H9 (cell line): ENCODE measurements around the gene KCNE1. TPM values are rescaled to one million over a fixed set of nuclear protein-coding genes. Genes with fewer than 3 reads are reported as not detected.

Experiments used
- DNase-seq: peaks from one replicate; pipeline ENCODE4 v3.0.0-alpha.2; 2017
- H2AFZ ChIP-seq: one replicate; pipeline ENCODE4 v1.6.1; 2013; ENCODE audit warnings: mild to moderate bottlenecking, low read length, control low read depth, moderate library complexity
- H2AK5ac ChIP-seq: 2 replicates; pipeline ENCODE4 v1.6.1; 2013; ENCODE audit warnings: low read length, control low read depth, mixed read lengths; ENCODE audit not compliant: insufficient read length
- H2BK120ac ChIP-seq: one replicate; pipeline ENCODE4 v1.6.1; 2013; ENCODE audit warnings: low read depth, mild to moderate bottlenecking, low read length, control low read depth, inconsistent platforms; ENCODE audit not compliant: poor library complexity, severe bottlenecking
- H2BK12ac ChIP-seq: 2 replicates; pipeline ENCODE4 v1.6.1; 2013; ENCODE audit warnings: low read length, control low read depth, mixed read lengths, low read depth; ENCODE audit not compliant: insufficient read length
- H2BK15ac ChIP-seq: 2 replicates; pipeline ENCODE4 v1.6.1; 2013; ENCODE audit warnings: low read depth, low read length, control low read depth
- H2BK20ac ChIP-seq: one replicate; pipeline ENCODE4 v1.6.1; 2013; ENCODE audit warnings: low read depth, mild to moderate bottlenecking, low read length, control low read depth, inconsistent platforms; ENCODE audit not compliant: poor library complexity, severe bottlenecking
- H2BK5ac ChIP-seq: 2 replicates; pipeline ENCODE4 v1.6.1; 2013; ENCODE audit warnings: low read length, control low read depth, mixed read lengths; ENCODE audit not compliant: insufficient read length
- H3K14ac ChIP-seq: 2 replicates; pipeline ENCODE4 v1.6.1; 2013; ENCODE audit warnings: low read length, control low read depth; ENCODE audit not compliant: insufficient read depth
- H3K18ac ChIP-seq: 2 replicates; pipeline ENCODE4 v1.6.1; 2013; ENCODE audit warnings: low read depth, mild to moderate bottlenecking, mixed read lengths, low read length, control low read depth; ENCODE audit not compliant: insufficient read length
- H3K23ac ChIP-seq: 2 replicates; pipeline ENCODE4 v1.6.1; 2013; ENCODE audit warnings: low read length, control low read depth, mixed read lengths, low read depth; ENCODE audit not compliant: insufficient read length
- H3K23me2 ChIP-seq: 2 replicates; pipeline ENCODE4 v1.6.1; 2013; ENCODE audit warnings: low read depth, mild to moderate bottlenecking, mixed read lengths, low read length, control low read depth; ENCODE audit not compliant: insufficient read length, poor library complexity, severe bottlenecking
- H3K27ac ChIP-seq: 2 replicates; pipeline ENCODE4 v1.5.1; 2013; ENCODE audit warnings: low read length, control low read depth, mixed read lengths, low read depth; ENCODE audit not compliant: insufficient read length
- H3K27me3 ChIP-seq: 2 replicates; pipeline ENCODE4 v1.6.1; 2013; ENCODE audit warnings: low read length, control low read depth, inconsistent platforms; ENCODE audit not compliant: insufficient read depth
- H3K4ac ChIP-seq: 2 replicates; pipeline ENCODE4 v1.6.1; 2013; ENCODE audit warnings: low read depth, mild to moderate bottlenecking, control low read depth, inconsistent platforms, low read length, moderate library complexity
- H3K4me1 ChIP-seq: 2 replicates; pipeline ENCODE4 v1.6.1; 2013; ENCODE audit warnings: low read length, control low read depth, inconsistent platforms; ENCODE audit not compliant: insufficient read depth
- H3K4me2 ChIP-seq: 2 replicates; pipeline ENCODE4 v1.6.1; 2013; ENCODE audit warnings: low read length, control low read depth, mixed read lengths; ENCODE audit not compliant: insufficient read length, insufficient read depth
- H3K56ac ChIP-seq: 2 replicates; pipeline ENCODE4 v1.6.1; 2013; ENCODE audit warnings: low read depth, mild to moderate bottlenecking, mixed read lengths, low read length, control low read depth; ENCODE audit not compliant: insufficient read length
- H3K79me1 ChIP-seq: 2 replicates; pipeline ENCODE4 v1.6.1; 2013; ENCODE audit warnings: low read depth, mild to moderate bottlenecking, moderate library complexity, low read length, control low read depth, inconsistent platforms; ENCODE audit not compliant: insufficient read depth, poor library complexity, severe bottlenecking
- H3K79me2 ChIP-seq: 2 replicates; pipeline ENCODE4 v1.6.1; 2013; ENCODE audit warnings: low read length, control low read depth, inconsistent platforms; ENCODE audit not compliant: insufficient read depth
- H3K9ac ChIP-seq: 2 replicates; pipeline ENCODE4 v1.6.1; 2013; ENCODE audit warnings: low read length, control low read depth, mixed read lengths; ENCODE audit not compliant: insufficient read length; ENCODE audit errors: extremely low read depth
- H3K9me3 ChIP-seq: one replicate; pipeline ENCODE4 v1.6.1; 2013; ENCODE audit warnings: low read depth, low read length, inconsistent platforms; ENCODE audit not compliant: control insufficient read depth
- H3T11ph ChIP-seq: one replicate; pipeline ENCODE4 v1.6.1; 2013; ENCODE audit warnings: mild to moderate bottlenecking, low read length, control low read depth, inconsistent platforms
- H4K20me1 ChIP-seq: one replicate; pipeline ENCODE4 v1.6.1; 2013; ENCODE audit not compliant: control insufficient read depth, insufficient read length, insufficient read depth
- H4K5ac ChIP-seq: 2 replicates; pipeline ENCODE4 v1.6.1; 2013; ENCODE audit warnings: low read depth, mild to moderate bottlenecking, mixed read lengths, low read length, control low read depth; ENCODE audit not compliant: insufficient read length
- H4K8ac ChIP-seq: replicated peaks from 2 replicates; pipeline ENCODE4 v1.6.1; 2013; ENCODE audit warnings: low read length, control low read depth, mixed read lengths, low read depth; ENCODE audit not compliant: insufficient read length
- H4K91ac ChIP-seq: 2 replicates; pipeline ENCODE4 v1.6.1; 2013; ENCODE audit warnings: low read depth, mild to moderate bottlenecking, moderate library complexity, mixed read lengths, low read length, control low read depth; ENCODE audit not compliant: insufficient read length
- H3K27ac Mint-ChIP-seq, 3 experiments: 2 replicates in 2 of 3; 3 replicates in 1 of 3; pipeline ENCODE4 v1.8.0; 2020 to 2021; ENCODE audit warnings: mixed read lengths in 3 of 3, mild to moderate bottlenecking in 1 of 3, moderate library complexity in 1 of 3
- H3K27me3 Mint-ChIP-seq: 2 replicates; pipeline ENCODE4 v1.8.0; 2021; ENCODE audit warnings: low read depth, mild to moderate bottlenecking, moderate library complexity, mixed read lengths
- H3K36me3 Mint-ChIP-seq, 3 experiments: 2 replicates in 2 of 3; 3 replicates in 1 of 3; pipeline ENCODE4 v1.8.0; 2020 to 2021; ENCODE audit warnings: low read depth in 3 of 3, mixed read lengths in 3 of 3; ENCODE audit not compliant: insufficient read depth in 1 of 3
- H3K4me1 Mint-ChIP-seq, 2 experiments: 2 replicates each; pipeline ENCODE4 v1.8.0; 2020; ENCODE audit warnings: mixed read lengths in 2 of 2
- H3K4me3 Mint-ChIP-seq, 2 experiments: 2 replicates in 1 of 2; 3 replicates in 1 of 2; pipeline ENCODE4 v1.8.0; 2020 to 2021; ENCODE audit warnings: mild to moderate bottlenecking in 2 of 2, mixed read lengths in 2 of 2, moderate library complexity in 1 of 2
- H3K9me3 Mint-ChIP-seq, 2 experiments: 2 replicates in 1 of 2; 3 replicates in 1 of 2; pipeline ENCODE4 v1.8.0; 2020; ENCODE audit warnings: mild to moderate bottlenecking in 2 of 2, mixed read lengths in 2 of 2, moderate library complexity in 1 of 2
- CTCF ChIP-seq: fragments of 200-600 bp; sonication (generic); conservative IDR thresholded peaks from 3 replicates; pipeline ENCODE4 v1.8.0; 2021; ENCODE audit warnings: antibody characterized with exemption, mild to moderate bottlenecking
- WGBS: extraction: QIAGEN DNeasy Blood & Tissue Kit; methylation state at CpG from one replicate; pipeline ENCODE4 v1.1.7; 2013; ENCODE audit warnings: missing lambda C conversion rate, low lambda C conversion rate, mixed read lengths; ENCODE audit not compliant: insufficient read length; ENCODE audit errors: extremely low coverage; 5-methylcytosine and 5-hydroxymethylcytosine counted together
- total RNA-seq: library from RNA; stranded (reverse); gene quantifications from 2 replicates; pipeline ENCODE4 v1.2.1, GENCODE V29; 2021

KCNE1 gene
- total RNA-seq, 1 experiment from 2014 or later = 0.28 TPM

- no peak overlapping the region for H2AFZ ChIP-seq
Observed at GRCh38 chr21:34526241-34526617, 14.2 kb upstream of the KCNE1 start.

More at GRCh38 chr21:34526241-34526617, 14.2 kb upstream of the KCNE1 start:
- Histone ChIP-seq H3K18ac (no peak overlapping the region), H3K79me2 (no peaks in the 10 kb centered on the region), H4K91ac (no peak overlapping the region), H2BK12ac (no peak overlapping the region), H2BK120ac (no peak overlapping the region), H3K9me3 (no peaks in the 10 kb centered on the region), H4K8ac (no peak overlapping the region), H3K14ac (no peak overlapping the region), H3K4me1 (peaks cover 4% of the 10 kb centered on the region), H3K9ac (no peak overlapping the region), H3K27me3 (no peaks in the 10 kb centered on the region), H2AK5ac (no peak overlapping the region), H3K4me2 (peak overlapping the region; percentile 0), H2BK15ac (no peak overlapping the region), H3K4ac (no peak overlapping the region), H2BK20ac (no peak overlapping the region), H3T11ph (no peak overlapping the region), H4K5ac (no peak overlapping the region), H4K20me1 (no peaks in the 10 kb centered on the region), H3K23ac (no peak overlapping the region), H3K79me1 (no peaks in the 10 kb centered on the region), H3K23me2 (no peaks in the 10 kb centered on the region), H2BK5ac (no peak overlapping the region), H3K27ac (peak overlapping the region; percentile 39), H3K56ac (no peak overlapping the region)
- no CpG with 5 or more reads among the region's 5 CpGs for WGBS
- Mint-ChIP-seq H3K4me3 (no peak overlapping the region), H3K27ac (peak overlapping the region in 2 of 3 experiments; percentile 52 to 92; a peak in 2 of 7 replicates), H3K9me3 (peaks cover 0 to 2% of the 10 kb centered on the region in 2 experiments; a peak in 2 of 5 replicates), H3K4me1 (peaks cover 60 to 64% of the 10 kb centered on the region in 2 experiments), H3K27me3 (peaks cover 6% of the 10 kb centered on the region), H3K36me3 (no peaks in the 10 kb centered on the region)
- no peak for TF ChIP-seq CTCF
- DNase-seq = no peak
